ENCODE measurements around the gene WIPF3. TPM values are rescaled to one million over a fixed set of nuclear protein-coding genes. Genes with fewer than 3 reads are reported as not detected.

The WIPF3 gene
- polyA plus RNA-seq, 5 donors, result 0.90 to 1.9 (median 1.3) TPM

DNA sequence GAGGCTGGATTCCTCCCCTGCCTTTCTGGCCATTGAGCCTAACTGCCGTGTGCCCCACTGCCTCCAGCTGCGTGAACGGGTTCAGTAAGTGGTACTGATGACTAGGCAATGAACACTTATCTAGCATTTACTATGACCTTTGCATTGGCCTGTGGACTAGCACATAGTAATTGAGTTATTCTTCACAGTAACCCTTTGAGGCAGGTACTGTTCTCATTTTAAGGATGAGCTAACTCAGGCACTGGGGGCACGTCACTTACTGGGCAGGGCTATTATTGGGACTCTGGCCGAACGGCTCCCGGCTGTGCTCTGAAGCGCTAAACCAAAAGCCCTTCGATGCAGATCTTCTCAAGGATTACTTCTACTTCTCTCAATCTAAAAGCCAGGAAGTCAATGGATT is 38.3 kb downstream of the WIPF3 start:
- no peak for DNase-seq

GRCh38 chr7:29847496-29847895 is 41.2 kb downstream of the WIPF3 start:
- no peak for DNase-seq

- DNase-seq, result no peak
Observed at GRCh38 chr7:29847916-29848315, 41.6 kb downstream of the WIPF3 start.

GRCh38 chr7:29848941-29849340 is 42.6 kb downstream of the WIPF3 start:
- DNase-seq, result no peak

DNA sequence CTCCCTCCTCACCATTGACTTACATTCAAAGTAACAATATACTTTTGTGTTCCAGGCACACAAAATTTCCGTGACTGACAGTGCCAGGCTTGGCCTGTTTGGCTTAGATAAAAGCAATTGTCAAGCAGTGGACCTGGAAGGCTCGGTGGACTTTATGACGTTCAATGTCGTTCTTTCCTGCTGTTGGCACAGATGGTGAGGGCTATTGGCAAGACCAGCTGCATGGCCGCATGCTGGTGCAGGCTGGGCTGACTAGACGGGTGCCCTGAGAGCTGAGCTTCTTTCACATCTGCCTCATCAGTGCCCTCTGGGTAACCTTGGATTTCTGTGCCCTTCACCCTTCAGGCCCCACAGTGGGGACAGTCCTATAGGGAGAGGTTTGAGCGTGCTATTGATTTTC is 45.2 kb downstream of the WIPF3 start:
- no peak for DNase-seq

- no peak for DNase-seq
Observed at GRCh38 chr7:29852457-29852856, 46.1 kb downstream of the WIPF3 start.

DNA sequence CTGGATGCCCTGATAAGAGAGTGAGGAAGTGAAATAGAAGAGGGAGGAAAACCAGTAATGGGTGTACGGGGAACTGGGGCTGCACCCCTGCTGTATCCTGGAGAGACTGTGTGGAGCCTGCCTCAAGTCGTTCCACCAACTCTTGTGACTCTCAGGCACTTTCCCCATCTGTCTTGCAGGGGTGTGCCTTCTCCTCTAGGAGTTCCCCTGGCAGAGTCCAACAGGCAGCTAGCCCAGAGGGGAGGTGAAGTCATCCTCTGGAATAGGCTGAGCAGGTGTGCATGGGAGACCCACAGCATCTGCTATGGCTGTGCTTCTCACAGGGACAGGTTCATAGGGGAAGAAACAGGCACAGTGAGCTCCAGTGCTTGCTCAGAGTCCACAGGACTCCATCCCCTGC is 46.8 kb downstream of the WIPF3 start:
- no peak for DNase-seq

- DNase-seq, result no peak
Observed at GRCh38 chr7:29853789-29854188, 47.5 kb downstream of the WIPF3 start.

- DNase-seq, result no peak
Observed at GRCh38 chr7:29854257-29854938, 48.1 kb downstream of the WIPF3 start.

DNA sequence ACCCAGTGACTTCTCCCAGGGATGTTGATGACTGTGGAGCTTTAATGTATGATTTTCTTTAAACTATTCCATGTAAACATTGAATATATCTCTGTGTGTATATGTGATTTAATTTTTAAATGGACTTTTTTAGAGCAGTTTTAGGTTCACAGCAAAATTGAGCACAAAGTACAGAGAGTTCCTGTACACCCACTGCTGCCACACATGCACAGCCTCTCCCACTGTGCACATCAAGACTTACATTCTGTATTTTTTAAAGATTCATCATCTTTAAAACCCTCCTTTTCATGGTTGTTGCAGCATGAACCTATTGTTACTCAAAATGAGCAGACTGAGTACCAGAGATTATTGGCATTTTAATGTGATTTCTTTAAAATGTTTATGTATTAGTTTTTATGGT is 51.3 kb downstream of the WIPF3 start:
- DNase-seq, result no peak

DNA sequence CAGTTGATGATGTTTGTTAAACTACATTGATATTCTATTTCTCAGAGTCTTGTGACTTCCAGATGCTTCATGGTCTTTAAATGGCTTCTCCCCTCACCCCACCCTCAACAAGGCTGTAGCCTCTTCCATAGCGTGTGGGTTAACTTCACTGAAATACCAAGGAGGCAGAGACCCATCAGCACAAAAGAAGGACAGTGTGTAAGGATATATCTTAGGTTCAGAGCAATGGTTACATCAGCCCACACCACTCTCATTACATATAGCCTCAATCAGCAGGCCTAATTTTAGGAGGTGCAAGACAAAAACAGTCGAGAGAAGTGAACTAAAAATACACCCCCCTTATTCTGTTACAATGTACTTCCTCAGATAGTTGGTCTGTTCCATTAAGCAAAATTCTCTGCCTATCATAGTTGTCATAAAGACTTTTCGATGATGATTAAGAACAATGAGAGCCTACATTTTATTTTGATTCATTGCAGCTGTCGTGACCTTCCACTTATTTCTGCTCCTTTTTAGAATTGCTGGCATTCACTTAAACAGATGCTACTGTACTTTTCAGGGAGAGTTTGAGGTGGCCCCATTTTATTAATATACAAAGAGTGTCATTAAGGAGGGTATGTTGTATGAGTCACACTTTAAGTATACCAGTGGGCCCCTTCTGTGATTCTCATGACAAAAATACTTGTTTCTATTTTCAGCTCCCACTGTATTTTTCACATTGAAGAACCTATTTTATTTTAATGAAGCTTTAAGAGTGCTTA is 52.1 kb downstream of the WIPF3 start:
- DNase-seq, result no peak

- no peak for DNase-seq
Observed at GRCh38 chr7:29859104-29859503, 52.8 kb downstream of the WIPF3 start.

- DNase-seq, result no peak
Observed at GRCh38 chr7:29859524-29860185, 53.3 kb downstream of the WIPF3 start.

- DNase-seq, result no peak
Observed at GRCh38 chr7:29860186-29860585, 53.9 kb downstream of the WIPF3 start.

- no peak for DNase-seq
Observed at GRCh38 chr7:29861884-29862283, 55.6 kb downstream of the WIPF3 start.

GRCh38 chr7:29864656-29865055 is 58.3 kb downstream of the WIPF3 start:
- no peak for DNase-seq

DNA sequence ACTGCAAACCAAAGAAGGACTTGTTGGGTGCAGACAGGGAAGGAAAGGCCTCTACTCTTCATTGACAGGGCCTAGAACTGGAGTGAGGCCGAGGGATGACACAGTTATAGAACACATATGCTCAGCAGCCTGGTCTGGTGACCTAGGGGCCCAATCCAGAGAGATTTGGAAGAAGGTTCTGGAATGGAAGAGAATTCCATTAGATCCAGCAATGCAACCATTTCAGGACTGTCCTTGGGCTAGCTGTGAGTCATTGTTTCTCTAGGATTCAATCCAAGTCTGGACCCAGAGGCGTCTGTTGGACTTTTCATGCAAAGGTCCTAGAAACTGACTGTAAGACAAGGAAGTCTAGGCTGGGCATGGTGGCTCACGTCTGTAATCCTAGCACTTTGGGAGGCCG is 59.2 kb downstream of the WIPF3 start:
- DNase-seq, result no peak

DNA sequence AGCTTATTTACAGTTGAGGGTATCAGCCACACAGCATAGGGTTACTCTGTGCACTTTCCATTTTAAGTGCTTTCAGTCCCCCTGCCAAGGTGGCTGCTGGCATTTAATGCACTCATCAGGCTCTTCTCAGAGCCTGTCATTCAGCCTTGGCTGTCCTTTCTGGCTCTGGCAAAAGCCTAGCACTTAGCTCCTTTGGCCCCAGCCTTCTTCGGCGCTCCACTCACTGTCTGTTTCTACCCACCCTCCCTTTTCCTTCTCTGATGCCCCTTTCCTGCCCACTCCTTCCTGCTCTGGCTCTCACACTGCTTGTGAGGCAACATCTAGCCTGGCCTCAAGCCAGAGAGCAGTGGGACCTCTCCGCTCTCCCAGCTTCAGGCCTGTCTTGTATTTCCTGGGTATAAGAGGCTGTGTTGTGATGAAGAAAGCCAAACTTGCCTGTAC is 60.2 kb downstream of the WIPF3 start:
- DNase-seq, result no peak

GRCh38 chr7:29871787-29872398 is 65.6 kb downstream of the WIPF3 start:
- DNase-seq, result no peak

- no peak for DNase-seq
Observed at GRCh38 chr7:29873644-29874294, 67.5 kb downstream of the WIPF3 start.

DNA sequence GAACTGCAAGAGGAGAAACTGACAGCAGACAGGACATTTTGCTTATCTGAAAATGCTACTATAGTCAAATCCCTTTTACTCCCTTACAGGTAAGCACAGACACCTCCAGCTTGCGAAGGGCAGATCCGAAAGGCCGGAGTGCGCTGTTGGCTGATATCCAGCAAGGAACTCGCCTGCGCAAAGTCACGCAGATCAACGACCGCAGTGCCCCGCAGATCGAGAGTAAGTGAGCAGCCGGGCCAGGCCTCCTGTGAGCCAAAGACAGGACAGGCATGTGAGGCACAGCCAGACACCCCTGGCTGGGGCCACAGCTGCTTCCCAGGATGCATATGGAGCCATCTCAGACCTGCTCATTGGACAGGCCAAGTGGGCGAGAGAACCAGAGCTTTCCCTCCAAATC is 69.4 kb downstream of the WIPF3 start:
- DNase-seq, result no peak

- DNase-seq, result no peak
Observed at GRCh38 chr7:29877196-29877595, 70.9 kb downstream of the WIPF3 start.
